ENCODE data around the gene EVI5. TPM values are rescaled to one million over a fixed set of nuclear protein-coding genes. Genes with fewer than 3 reads are reported as not detected.

The EVI5 gene
- total RNA-seq, 3 donors from 2014 or later: 28.0 to 38.7 (median 31.2) TPM

DNA sequence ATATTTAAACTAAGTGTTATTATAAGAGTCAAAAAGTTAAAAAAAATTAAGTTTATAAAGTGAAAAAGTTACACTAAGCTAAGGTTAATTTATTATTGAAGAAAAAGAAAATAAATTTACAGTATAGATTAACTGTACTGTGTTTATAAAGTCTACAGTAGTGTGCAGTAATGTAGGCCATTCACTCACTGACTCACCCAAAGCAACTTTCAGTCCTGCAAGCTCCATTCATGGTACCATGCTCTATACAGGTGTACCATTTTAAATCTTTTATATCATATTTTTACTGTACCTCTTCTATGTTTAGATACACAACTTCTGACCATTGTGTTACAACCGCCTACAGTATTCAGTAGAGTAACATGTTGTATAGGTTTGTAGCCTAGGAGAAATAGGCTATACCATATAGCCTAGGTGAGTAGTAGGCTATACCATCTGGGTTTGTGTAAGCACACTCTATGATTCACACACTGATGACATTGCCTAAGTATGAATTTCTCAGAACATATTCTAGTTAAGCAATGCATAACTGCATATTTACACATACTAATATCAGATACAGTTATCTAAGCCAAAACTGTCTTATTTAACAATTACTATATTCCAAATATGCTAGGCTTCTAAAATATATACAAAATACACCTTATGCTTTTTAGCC lies 217.6 kb downstream of the EVI5 start:
- Histone ChIP-seq H3K4me1 (no peaks in the 10 kb centered on the region), H3K27me3 (no peaks in the 10 kb centered on the region), H3K9me3 (no peaks in the 10 kb centered on the region), H3K27ac (no peak overlapping the region), H3K36me3 (no peaks in the 10 kb centered on the region), H3K4me3 (no peak overlapping the region)
- no peak for TF ChIP-seq POLR2A (IDR thresholded peaks at IDR 0.05)
- TF ChIP-seq POLR2AphosphoS5 (IDR thresholded peaks at IDR 0.05): no peak
- TF ChIP-seq, protein P1, sequence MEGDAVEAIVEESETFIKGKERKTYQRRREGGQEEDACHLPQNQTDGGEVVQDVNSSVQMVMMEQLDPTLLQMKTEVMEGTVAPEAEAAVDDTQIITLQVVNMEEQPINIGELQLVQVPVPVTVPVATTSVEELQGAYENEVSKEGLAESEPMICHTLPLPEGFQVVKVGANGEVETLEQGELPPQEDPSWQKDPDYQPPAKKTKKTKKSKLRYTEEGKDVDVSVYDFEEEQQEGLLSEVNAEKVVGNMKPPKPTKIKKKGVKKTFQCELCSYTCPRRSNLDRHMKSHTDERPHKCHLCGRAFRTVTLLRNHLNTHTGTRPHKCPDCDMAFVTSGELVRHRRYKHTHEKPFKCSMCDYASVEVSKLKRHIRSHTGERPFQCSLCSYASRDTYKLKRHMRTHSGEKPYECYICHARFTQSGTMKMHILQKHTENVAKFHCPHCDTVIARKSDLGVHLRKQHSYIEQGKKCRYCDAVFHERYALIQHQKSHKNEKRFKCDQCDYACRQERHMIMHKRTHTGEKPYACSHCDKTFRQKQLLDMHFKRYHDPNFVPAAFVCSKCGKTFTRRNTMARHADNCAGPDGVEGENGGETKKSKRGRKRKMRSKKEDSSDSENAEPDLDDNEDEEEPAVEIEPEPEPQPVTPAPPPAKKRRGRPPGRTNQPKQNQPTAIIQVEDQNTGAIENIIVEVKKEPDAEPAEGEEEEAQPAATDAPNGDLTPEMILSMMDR (IDR thresholded peaks at IDR 0.05): no peak
- intact Hi-C loops (cut with DNase I; ENCODE audit: low total_unique reads): no loop called here
- DNase-seq (ENCODE audit: low spot score in 2 of 2): no peak

DNA sequence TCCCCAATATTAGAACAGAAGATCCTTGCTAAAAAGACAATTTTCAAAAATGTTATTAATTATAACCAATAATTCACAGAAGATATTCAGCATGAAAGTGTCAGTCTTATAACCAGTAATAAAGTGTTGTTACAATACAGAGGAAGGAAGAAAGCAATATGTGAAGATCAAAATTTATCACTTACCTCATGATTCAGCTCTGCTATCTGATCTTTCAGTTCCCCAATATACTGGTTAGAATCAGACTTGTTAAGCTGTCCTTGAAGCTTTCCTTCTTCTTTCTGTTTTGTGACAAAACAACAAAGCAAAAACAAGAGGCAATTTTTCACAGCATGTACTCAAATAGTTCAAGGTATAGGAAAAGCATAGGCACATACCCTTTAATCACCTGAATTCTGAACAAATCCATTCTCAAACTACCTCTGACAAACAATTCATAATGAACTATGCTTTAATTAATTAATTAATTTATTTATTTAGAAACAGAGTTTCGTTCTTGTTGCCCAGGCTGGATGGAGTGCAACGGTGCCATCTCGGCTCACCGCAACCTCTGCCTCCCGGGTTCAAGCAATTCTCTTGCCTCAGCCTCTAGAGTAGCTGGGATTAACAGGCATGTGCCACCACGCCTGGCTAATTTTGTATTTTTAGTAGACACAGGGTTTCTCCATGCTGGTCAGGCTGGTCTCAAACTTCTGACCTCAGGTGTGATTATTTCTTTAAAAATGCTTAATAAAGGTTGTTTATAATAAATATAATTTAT lies 221.3 kb downstream of the EVI5 start:
- DNase-seq (ENCODE audit: low spot score in 2 of 2): no peak
- no peaks in the 10 kb centered on the region for H3K36me3 ChIP-seq
- H3K4me3 ChIP-seq: no peak overlapping the region
- intact Hi-C loops (cut with DNase I; ENCODE audit: low total_unique reads): no loop called here
- H3K9me3 ChIP-seq: no peaks in the 10 kb centered on the region
- H3K4me1 ChIP-seq: no peaks in the 10 kb centered on the region
- no peaks in the 10 kb centered on the region for H3K27me3 ChIP-seq
- H3K27ac ChIP-seq: no peak overlapping the region
- TF ChIP-seq POLR2AphosphoS5 (IDR thresholded peaks at IDR 0.05) (no peak), POLR2A (IDR thresholded peaks at IDR 0.05) (no peak)
- TF ChIP-seq, protein P1 (IDR thresholded peaks at IDR 0.05): no peak

DNA sequence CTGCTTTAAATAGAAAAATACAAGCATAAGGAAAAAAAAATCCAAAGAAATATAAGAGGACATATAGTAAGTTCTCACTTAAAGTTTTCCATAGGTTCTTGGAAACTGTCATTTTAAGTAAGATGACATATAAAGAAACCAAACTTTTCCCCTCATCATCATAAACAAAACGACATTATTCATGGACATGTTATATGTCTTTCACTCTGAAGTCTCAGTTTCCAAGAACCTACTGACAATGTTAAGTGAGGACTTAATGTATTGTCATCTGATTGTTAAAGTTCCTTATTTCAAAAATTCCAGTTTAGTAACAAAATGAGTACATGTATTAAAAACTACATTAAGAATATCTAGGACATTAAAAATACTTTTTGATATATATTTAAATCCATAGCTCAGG lies 228.6 kb downstream of the EVI5 start:
- no peaks in the 10 kb centered on the region for H3K36me3 ChIP-seq
- H3K27ac ChIP-seq: no peak overlapping the region
- TF ChIP-seq POLR2A (IDR thresholded peaks at IDR 0.05): no peak
- TF ChIP-seq POLR2AphosphoS5 (IDR thresholded peaks at IDR 0.05): no peak
- TF ChIP-seq, protein P1 (IDR thresholded peaks at IDR 0.05): no peak
- H3K4me1 ChIP-seq: no peaks in the 10 kb centered on the region
- H3K27me3 ChIP-seq: no peaks in the 10 kb centered on the region
- intact Hi-C loops (cut with DNase I; ENCODE audit: low total_unique reads): no loop called here
- no peak for DNase-seq (ENCODE audit: low spot score in 2 of 2)
- no peak overlapping the region for H3K4me3 ChIP-seq
- no peaks in the 10 kb centered on the region for H3K9me3 ChIP-seq

DNA sequence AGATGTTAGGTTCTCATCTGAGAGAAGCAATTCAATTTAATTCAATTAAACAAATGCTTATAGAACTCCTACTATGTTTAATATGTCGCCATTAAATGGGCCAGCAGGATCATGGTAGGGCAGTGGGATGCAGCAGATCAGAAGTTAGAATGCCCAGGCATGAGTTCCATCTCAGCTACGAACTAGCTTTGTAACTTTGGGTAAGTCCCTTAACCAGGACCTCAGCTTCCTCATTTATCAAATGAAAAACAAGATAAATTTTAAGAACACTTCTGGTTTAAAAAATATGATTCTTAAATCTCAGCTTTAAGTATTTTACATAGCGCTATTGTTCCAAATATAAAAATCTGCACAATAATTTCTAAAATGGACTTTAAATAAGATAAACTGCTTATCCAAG lies 230.7 kb downstream of the EVI5 start:
- Histone ChIP-seq H3K4me1 (no peaks in the 10 kb centered on the region), H3K9me3 (no peaks in the 10 kb centered on the region), H3K27ac (no peak overlapping the region), H3K27me3 (no peaks in the 10 kb centered on the region), H3K36me3 (no peaks in the 10 kb centered on the region), H3K4me3 (no peak overlapping the region)
- TF ChIP-seq, protein P1 (IDR thresholded peaks at IDR 0.05): no peak
- TF ChIP-seq POLR2AphosphoS5 (IDR thresholded peaks at IDR 0.05) (no peak), POLR2A (IDR thresholded peaks at IDR 0.05) (no peak)
- intact Hi-C loops (cut with DNase I; ENCODE audit: low total_unique reads): no loop called here
- DNase-seq (ENCODE audit: low spot score in 2 of 2): no peak

DNA sequence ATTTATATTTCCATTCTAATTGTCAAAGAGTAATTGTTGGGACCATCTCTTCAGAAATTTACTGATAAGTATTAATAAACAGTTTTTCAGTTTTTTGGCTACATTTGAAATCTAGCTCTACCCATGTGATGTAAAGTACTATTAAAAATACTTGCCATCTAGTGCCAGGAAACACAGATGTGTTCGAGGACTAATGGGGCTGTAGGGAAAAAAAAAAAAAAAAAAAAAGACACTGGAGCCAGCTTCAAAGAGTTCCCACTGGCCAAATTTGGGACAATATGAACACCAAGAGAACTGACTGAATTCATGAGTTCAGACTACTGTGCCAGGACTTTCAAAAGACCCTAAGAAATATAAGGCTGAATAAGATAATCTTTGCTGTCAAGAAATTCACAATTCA lies 233.0 kb downstream of the EVI5 start:
- H3K4me3 ChIP-seq: no peak overlapping the region
- H3K27me3 ChIP-seq: no peaks in the 10 kb centered on the region
- TF ChIP-seq POLR2A (IDR thresholded peaks at IDR 0.05): no peak
- TF ChIP-seq, protein P1 (IDR thresholded peaks at IDR 0.05): no peak
- no peak for TF ChIP-seq POLR2AphosphoS5 (IDR thresholded peaks at IDR 0.05)
- no peaks in the 10 kb centered on the region for H3K36me3 ChIP-seq
- DNase-seq (ENCODE audit: low spot score in 2 of 2): no peak
- H3K4me1 ChIP-seq: no peaks in the 10 kb centered on the region
- H3K9me3 ChIP-seq: no peaks in the 10 kb centered on the region
- intact Hi-C loops (cut with DNase I; ENCODE audit: low total_unique reads): no loop called here
- no peak overlapping the region for H3K27ac ChIP-seq

Data from breast epithelium (tissue), 4 donors.